ENCODE data around the gene PTCRA.
"Not testable (repeated sequence)": the region's sequence is repeated elsewhere in the genome, so short reads cannot be mapped to it uniquely, and the experiment has no call there.

The PTCRA gene, protein sequence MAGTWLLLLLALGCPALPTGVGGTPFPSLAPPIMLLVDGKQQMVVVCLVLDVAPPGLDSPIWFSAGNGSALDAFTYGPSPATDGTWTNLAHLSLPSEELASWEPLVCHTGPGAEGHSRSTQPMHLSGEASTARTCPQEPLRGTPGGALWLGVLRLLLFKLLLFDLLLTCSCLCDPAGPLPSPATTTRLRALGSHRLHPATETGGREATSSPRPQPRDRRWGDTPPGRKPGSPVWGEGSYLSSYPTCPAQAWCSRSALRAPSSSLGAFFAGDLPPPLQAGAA

GRCh38 chr6:42915732-42916131 is at the start of gene PTCRA:
TSS of gene PTCRA (plus strand) at chr6:42916053. CDS start at chr6:42916070, 17 bp downstream.
- no peak for DNase-seq

DNA sequence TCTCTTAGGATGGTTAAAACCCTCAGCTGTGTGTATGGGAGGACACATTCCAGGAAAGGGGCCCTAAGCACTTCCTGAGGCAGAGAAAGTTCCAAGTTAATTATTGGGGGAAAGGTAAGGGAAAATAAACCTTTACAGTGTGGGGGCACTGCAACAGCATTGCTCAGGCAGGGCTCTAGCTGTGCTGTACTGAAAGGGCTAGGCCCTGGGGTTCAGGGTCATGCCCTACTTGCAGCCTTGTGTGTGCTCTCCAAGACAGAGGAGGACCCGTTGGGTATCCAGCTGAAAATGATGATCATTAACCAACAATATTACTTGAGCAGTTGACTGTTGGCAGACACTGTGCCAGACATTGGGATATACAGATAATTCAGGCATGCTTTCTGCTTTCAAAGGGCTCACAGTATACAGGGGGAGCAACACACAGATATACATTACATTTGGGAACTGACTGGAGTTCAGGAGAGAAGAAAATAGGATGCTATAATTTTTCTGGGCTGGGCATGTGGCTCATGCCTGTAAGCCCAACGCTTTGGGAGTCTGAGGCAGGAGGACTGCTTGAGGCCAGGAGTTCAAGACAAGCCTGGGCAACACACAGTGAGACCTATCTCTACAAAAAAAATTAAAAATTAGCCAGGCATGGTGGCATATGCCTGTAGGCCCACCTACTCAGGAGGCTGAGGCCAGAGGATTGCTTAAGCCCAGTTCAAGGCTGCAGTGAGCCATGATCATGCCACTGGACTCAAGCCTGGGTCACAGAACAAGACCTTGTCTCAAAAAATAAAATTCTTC is 45.5 kb upstream of the PTCRA start:
- DNase-seq, result no peak

GRCh38 chr6:42871711-42872110 is 44.1 kb upstream of the PTCRA start:
- no peak for DNase-seq

DNA sequence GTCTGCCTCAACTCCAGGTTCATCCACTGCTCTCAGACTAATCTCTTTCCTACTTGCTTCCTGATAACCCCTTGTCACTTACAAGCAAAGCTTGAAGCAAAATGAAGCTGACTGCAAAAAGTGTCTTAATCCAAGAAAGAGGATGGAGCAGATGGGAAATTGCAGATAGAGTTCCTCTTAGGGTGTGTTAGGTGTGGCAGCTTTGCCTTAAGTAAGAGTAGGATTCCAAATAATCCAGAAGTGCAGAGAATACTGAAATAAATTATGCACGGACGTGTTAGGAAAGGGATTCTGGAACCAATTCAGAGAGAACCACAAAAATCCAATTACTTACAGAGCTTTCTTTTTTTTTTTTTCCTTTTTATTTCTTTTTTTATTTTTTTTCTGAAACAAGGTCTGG is 42.5 kb upstream of the PTCRA start:
- DNase-seq, result no peak

GRCh38 chr6:42877695-42878094 is 38.2 kb upstream of the PTCRA start:
- no peak for DNase-seq

DNA sequence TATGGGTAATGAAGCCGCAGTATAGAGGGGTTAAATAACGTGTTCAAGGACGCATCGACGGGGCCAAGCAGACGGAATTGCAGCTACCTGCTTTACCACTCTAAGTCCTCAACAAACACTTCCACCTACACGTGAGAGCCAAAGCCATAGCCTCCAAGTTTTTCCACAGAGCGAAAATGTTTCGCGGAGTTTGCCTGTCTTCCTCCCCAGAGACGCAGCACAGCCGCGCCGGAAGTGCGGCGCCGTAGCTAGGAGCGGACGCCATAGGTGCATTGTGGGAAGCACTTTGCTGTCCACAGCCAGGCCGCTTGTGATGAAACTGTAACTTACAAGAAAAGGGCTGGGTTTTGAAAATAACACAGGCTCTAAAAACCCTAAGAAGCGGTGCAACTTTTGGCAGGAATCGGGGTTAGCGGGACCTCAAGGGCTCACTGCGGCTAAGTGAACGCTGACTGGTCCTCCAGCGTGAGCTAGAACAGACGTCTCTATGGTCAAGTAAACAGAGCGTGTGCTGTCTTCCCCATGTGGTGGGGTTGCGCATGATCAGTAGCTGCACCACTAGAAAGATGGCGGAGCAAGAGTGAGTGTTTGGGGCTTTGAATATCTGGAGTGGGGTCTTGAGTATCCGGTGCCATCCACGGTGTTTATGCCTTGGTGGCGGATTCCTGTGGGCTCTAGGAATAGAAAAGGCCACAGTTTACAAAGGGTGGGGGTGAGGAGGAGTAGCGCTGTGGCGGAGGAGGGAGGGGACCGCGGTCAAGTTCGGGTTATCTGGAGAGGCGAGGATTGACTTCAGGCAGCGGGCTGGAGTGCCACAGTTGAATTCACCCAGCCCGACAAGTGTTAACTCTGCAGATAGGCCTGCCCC is 36.2 kb upstream of the PTCRA start, which contains the start of gene RPL7L1:
Gene RPL7L1 (plus strand): TSS at position 245 of the 868 bp plus-strand sequence. CDS start 295 bp downstream, at position 540.
- peak; percentile 87 for DNase-seq

DNA sequence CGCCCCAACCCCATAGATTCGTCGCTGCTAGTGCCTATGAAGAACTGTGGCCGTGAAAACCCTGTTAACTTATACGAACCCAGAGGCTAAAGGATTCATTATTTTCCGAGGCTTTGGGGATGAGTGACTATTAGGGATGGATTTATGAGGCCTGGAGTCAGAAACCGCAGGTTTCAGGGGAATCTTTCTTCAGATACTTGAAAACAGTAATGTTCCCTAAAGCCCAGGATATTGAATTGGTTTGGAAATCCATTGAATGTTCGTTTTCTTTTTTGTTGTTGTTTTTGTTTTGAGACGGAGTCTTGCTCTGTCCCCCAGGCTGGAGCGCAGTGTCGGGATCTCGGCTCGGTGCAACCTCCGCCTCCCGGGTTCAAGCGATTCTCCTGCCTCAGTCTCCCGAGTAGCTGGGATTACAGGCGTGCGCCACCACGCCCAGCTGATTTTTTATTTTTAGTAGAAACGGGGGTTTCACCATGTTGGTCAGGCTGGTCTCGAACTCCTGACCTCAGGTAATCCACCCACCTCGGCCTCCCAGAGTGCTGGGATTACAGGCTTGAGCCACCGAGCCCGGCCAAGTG is 35.5 kb upstream of the PTCRA start:
- not testable (repeated sequence) for DNase-seq

- DNase-seq, result not testable (repeated sequence)
Observed at GRCh38 chr6:42880871-42881270, 35.0 kb upstream of the PTCRA start.

GRCh38 chr6:42885702-42886101 is 30.2 kb upstream of the PTCRA start:
- no peak for DNase-seq

DNA sequence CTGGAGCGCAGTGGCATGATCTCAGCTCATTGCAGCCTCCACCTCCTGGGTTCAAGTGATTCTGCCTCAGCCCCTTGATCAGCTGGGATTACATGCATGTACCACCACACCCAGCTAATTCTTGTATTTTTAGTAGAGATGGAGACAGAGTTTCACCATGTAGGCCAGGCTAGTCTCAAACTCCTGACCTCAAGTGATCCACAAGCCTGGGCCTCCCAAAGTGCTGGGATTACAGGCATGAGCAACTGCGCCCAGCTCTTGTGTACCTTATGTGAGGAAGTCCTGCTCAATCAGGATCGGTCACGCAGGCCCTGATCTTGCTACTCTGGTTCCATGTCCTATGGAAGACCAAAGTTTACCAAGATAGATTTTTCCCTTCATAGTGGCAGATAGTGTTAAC is 27.7 kb upstream of the PTCRA start:
- DNase-seq, result not testable (repeated sequence)

GRCh38 chr6:42889815-42890214 is 26.0 kb upstream of the PTCRA start:
- DNase-seq, result no peak

DNA sequence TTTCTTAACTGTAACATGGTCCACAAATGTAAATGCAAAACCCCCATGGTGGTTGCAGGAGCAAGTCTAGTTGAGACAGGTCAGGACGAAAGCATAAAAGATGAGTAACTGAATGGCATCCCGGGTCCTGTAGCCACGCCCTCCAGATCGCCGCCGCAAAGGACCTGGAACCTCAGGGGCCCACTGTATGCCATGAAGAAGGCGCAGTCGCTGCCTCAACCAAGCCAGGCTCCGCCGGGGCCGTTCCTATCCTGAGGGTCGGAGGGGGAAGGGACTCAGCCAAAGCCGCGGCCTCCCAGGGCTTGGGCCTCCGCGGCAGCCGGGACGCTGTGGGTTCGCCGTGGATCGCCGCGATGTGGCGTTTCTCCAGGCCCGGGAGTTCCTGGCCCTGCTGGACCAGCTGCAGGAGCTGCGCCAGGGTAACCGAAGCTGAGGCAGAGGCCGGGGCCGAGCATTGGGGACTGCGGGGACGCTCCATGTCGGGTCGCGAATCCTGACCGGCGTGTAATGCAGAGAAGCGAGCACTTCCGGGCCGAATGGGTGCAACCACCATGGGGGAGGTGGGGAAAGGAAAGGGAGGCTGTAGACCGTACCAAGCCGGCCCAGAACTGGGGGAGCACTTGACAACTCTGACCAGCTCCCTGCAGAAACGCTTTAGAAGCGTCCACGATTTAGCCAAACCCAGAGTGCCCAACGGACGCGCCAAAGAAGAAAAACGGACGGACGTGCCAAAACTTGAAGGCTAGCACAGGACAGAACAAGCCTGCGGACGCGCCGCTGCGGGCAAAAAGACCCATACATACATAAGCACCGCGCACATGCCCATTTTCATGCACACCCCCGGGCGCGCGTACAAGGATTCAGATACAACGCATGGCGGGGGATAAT is 25.3 kb upstream of the PTCRA start:
- DNase-seq, result peak; percentile 70

DNA sequence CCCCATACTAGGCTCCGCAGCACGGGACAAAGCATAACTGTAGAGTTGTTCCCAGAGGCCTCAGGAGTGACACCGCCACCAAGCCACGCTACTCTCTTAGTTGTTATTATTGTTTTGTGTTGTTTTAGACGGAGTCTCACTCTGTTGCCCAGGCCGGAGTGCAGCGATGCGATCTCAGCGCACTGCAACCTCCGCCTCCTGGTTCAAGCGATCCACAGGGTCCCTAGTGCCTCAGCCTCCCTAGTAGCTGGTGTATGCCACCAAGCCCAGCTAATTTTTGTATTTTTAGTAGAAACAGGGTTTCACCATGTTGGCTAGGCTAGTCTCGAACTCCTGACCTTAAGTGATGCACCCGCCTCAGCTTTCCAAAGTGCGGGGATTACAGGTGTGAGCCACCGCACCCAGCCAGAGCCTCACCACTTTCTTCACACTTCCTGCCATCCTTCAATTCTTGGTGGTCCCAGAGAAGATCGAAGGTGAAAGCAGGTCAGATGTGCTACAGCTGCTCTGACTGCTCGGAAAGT is 24.6 kb upstream of the PTCRA start:
- DNase-seq, result no peak

GRCh38 chr6:42894041-42894828 is 21.6 kb upstream of the PTCRA start:
- not testable (repeated sequence) for DNase-seq

- no peak for DNase-seq
Observed at GRCh38 chr6:42896178-42896719, 19.6 kb upstream of the PTCRA start.

- DNase-seq, result peak; percentile 53
Observed at GRCh38 chr6:42898891-42899361, 16.9 kb upstream of the PTCRA start.

DNA sequence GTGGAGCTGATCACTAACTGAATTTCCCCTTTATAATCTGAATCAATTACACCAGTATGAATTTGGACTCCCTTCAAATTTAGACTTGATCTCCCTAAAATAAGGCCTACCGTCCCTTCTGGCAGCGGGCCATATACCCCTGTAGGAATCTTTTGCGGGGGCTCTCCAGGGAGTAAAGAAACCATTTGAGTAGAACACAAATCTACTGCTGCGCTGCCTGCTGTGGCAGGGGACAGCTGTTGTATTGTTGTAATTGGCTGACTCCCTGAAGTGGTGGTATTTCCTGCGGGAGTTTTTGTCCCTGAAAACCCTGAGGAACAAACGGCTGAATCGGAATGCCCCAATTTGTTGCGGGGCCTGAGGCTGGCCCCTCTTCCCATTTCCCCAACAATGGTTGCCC is 16.0 kb upstream of the PTCRA start:
- DNase-seq, result no peak

GRCh38 chr6:42901538-42901957 is 14.3 kb upstream of the PTCRA start:
- peak; percentile 65 for DNase-seq

DNA sequence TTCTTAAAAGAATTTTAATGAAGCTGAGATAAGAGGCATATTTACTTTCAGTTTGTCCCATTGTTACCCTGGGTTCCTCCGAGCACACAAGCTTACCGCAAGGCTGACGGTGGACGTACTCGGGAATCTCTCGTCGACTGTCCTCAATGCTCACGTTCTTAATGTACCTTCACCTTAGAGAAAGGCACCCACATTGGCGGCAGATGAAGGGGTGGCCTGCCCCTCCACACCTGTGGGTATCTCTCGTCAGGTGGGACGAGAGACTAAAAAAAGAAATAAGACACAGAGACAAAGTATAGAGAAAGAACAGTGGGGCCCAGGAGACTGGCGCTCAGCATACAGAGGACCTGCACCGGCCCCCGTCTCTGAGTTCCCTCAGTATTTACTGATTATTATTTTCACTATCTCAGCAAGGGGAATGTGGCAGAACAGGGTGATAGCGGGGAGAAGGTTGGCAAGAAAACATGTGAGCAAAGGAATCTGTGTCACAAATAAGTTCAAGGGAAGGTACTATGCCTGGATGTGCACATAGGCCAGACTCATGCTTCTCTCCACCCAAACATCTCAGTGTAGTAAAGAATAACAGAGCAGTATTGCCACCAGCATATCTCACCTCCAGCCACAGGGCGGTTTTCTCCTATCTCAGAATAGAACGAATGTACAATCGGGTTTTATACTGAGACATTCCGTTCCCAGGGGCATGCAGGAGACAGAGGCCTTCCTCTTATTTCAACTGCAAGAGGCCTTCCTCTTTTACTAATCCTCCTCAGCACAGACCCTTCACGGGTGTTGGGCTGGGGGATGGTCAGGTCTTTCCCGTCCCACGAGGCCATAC is 13.2 kb upstream of the PTCRA start:
- not testable (repeated sequence) for DNase-seq

Measured in NCI-H446 treated with DMSO at 0.1 percent for 48 hours (cell line).